ENCODE measurements around the gene MAPK4. TPM values are rescaled to one million over a fixed set of nuclear protein-coding genes. Genes with fewer than 3 reads are reported as not detected.

MAPK4 gene
- total RNA-seq, 4 donors from 2014 or later: 0.13 to 3.1 (median 0.61) TPM

- TF ChIP-seq CTCF (IDR thresholded peaks at IDR 0.05) (no peak), POLR2A (IDR thresholded peaks at IDR 0.05) (no peak)
- intact Hi-C loops (cut with DNase I): no loop called here
- no peak for DNase-seq
- WGBS, 2 donors: 89 to 95% methylated on average over 6 of the region's 6 CpGs
- no peaks in the 10 kb centered on the region for H3K36me3 ChIP-seq
- no peaks in the 10 kb centered on the region for H3K4me1 ChIP-seq
- H3K9me3 ChIP-seq: no peaks in the 10 kb centered on the region
- no peak overlapping the region for H3K27ac ChIP-seq
- no peak overlapping the region for H3K4me3 ChIP-seq
- no peaks in the 10 kb centered on the region for H3K27me3 ChIP-seq
Measured at GRCh38 chr18:50689578-50689977, 129.7 kb downstream of the MAPK4 start.

GRCh38 chr18:50694147-50694546 lies 134.3 kb downstream of the MAPK4 start:
- intact Hi-C loops (cut with DNase I): no loop called here
- WGBS, 2 donors: 50 to 63% methylated on average over 4 of the region's 4 CpGs
- no peak for DNase-seq
- Histone ChIP-seq H3K4me1 (no peaks in the 10 kb centered on the region), H3K4me3 (no peak overlapping the region), H3K9me3 (no peaks in the 10 kb centered on the region), H3K36me3 (no peaks in the 10 kb centered on the region), H3K27me3 (no peaks in the 10 kb centered on the region), H3K27ac (no peak overlapping the region)
- TF ChIP-seq CTCF (IDR thresholded peaks at IDR 0.05): no peak
- TF ChIP-seq POLR2A (IDR thresholded peaks at IDR 0.05): no peak

- Histone ChIP-seq H3K9me3 (no peaks in the 10 kb centered on the region), H3K27ac (no peak overlapping the region), H3K27me3 (no peaks in the 10 kb centered on the region), H3K36me3 (no peaks in the 10 kb centered on the region), H3K4me3 (no peak overlapping the region), H3K4me1 (no peaks in the 10 kb centered on the region)
- no peak for TF ChIP-seq CTCF (IDR thresholded peaks at IDR 0.05)
- no peak for TF ChIP-seq POLR2A (IDR thresholded peaks at IDR 0.05)
- intact Hi-C loops (cut with DNase I): no loop called here
- DNase-seq: no peak
- 71 to 82% methylated on average over 10 of the region's 10 CpGs for WGBS, 2 donors
Measured at GRCh38 chr18:50695431-50696176, 135.7 kb downstream of the MAPK4 start.

GRCh38 chr18:50696436-50696835 lies 136.5 kb downstream of the MAPK4 start:
- WGBS, 2 donors: 52 to 65% methylated on average over 7 of the region's 7 CpGs
- no peak overlapping the region for H3K27ac ChIP-seq
- TF ChIP-seq CTCF (IDR thresholded peaks at IDR 0.05): no peak
- TF ChIP-seq POLR2A (IDR thresholded peaks at IDR 0.05): no peak
- H3K9me3 ChIP-seq: no peaks in the 10 kb centered on the region
- no peak overlapping the region for H3K4me3 ChIP-seq
- no peak for DNase-seq
- H3K27me3 ChIP-seq: no peaks in the 10 kb centered on the region
- H3K4me1 ChIP-seq: no peaks in the 10 kb centered on the region
- no peaks in the 10 kb centered on the region for H3K36me3 ChIP-seq
- intact Hi-C loops (cut with DNase I): no loop called here

- Histone ChIP-seq H3K27ac (no peak overlapping the region), H3K4me3 (no peak overlapping the region), H3K36me3 (no peaks in the 10 kb centered on the region), H3K27me3 (no peaks in the 10 kb centered on the region), H3K4me1 (no peaks in the 10 kb centered on the region), H3K9me3 (no peaks in the 10 kb centered on the region)
- intact Hi-C loops (cut with DNase I): no loop called here
- DNase-seq: no peak
- 76 to 83% methylated on average over 4 of the region's 4 CpGs for WGBS, 2 donors
- no peak for TF ChIP-seq CTCF (IDR thresholded peaks at IDR 0.05)
- TF ChIP-seq POLR2A (IDR thresholded peaks at IDR 0.05): no peak
Measured at GRCh38 chr18:50696929-50697328, 137.0 kb downstream of the MAPK4 start.

Measured in esophagus squamous epithelium (tissue), 5 donors.